Stimulated activated CD4-positive, alpha-beta T cell treated with anti-CD3 and anti-CD28 coated beads, TNF-alpha, amount 100 ng/mL, for 1 hour (primary cell): Measurements from ENCODE around the gene ARHGAP22.

Experiments used
- DNase-seq, 3 donors: peaks; one replicate each; pipeline ENCODE4 v3.0.0-alpha.2; 2020; ENCODE audit warnings: low read depth in 3 of 3, low spot score in 1 of 3

The ARHGAP22 gene

DNA sequence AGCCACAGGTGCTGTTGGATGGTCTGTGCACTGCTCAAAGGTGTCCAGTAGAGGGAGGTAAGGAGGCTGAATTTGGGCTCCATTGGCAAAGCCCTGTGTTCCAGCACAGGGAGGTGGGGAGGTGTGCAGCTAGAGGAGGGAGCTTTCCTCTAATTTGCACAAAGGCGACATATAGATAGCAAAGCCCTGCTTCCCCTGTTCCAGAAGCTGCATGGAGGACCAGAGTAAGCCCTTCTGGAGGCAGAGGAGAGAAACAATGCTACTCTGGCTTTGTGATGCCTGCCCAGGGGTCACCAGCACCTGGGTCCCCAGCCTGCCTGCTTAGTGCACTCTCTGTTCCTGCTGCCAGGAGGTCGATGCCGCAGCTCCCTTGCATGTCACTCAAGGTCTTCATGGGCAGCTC lies 3.4 kb upstream of the ARHGAP22 start:
- no peak for DNase-seq

DNA sequence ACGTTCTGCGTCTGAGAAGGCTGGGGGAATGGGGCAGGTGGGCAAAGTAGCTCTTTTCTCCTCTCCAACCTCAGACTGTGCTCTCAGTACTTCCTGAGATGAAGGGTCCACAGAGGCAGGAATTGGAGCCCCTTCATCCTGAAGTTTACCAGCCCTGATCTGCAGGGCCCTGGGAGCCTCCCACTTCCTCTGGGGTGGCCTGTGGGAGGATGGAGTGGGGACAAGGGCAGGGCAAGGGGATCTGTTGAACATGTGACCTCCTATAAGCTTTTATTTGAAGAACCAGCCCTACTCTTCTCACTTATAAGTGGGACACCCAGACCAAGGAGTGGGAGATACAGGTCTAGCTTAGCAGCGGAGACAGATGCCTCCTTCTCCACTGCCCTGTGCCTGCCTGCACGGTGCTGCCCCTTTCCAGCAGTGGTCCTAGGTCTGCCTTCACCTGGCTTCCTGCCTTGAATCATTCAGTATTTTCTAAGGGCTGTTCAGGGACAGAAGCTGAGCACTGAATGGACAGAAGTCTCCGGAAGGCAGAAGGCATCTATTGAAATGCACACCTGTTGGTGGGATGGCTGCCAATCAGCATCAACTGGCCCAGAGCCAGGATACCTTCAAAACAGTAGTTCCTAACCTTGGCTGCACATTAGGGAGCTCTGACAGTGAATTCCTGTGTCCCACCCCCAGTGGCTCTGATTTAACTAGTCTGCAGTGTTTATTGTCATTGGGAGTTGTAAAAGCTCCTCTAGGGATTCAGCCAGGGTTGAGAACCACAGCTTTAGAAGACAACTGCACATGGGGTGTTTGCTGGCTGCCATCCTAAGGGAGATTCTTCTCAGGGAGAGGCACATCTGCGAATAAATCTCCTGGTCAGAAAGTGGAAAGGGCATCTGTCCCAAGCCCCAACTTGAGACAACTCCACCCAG lies 2.7 kb upstream of the ARHGAP22 start:
- no peak for DNase-seq

GRCh38 chr10:48606530-48607355 lies 1.9 kb upstream of the ARHGAP22 start:
- no peak for DNase-seq

GRCh38 chr10:48605786-48606529 lies 1.1 kb upstream of the ARHGAP22 start:
- DNase-seq, result no peak

GRCh38 chr10:48604039-48604990 lies 558 bp downstream of the ARHGAP22 start:
- DNase-seq, result no peak

- DNase-seq, result no peak
Measured at GRCh38 chr10:48603421-48604038, 1.3 kb downstream of the ARHGAP22 start.

DNA sequence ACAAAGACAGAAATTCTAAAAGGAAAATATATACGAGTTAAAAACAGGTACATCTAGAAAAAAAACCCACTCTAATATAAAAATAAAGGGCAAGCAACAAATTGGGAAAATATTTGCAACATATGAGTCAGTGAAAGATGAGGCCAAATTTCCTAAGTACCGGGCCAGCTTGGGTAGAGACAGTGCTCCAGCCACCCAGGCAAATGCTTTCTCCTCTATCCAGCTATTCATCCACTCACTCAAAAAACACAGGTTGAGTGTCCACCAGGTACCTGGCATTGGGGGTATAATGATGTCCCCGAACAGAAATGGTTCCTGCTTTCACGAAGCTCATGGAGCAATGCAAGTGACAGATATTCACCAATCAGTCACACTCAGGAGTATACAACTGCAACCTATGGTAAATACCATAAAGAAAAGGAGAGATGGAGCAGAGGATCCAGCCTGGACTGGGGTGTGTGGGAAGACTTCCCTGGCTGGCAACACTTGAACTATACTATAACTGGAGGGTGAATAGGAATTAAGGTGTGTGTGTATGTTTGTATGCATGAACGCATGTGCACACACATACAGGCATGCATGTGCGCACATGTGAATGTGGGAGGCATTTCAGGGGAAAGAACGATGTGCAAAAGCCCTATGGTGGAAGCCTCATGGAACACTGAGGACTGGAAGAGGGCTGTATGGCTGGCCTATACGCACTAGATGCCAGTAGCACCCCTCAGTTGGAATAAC lies 2.3 kb downstream of the ARHGAP22 start:
- DNase-seq, result no peak

- no peak for DNase-seq
Measured at GRCh38 chr10:48601789-48602188, 3.1 kb downstream of the ARHGAP22 start.

GRCh38 chr10:48600645-48601505 lies 4.0 kb downstream of the ARHGAP22 start:
- DNase-seq, result no peak

GRCh38 chr10:48599830-48600134 lies 5.1 kb downstream of the ARHGAP22 start:
- DNase-seq, result no peak

GRCh38 chr10:48598936-48599829 lies 5.7 kb downstream of the ARHGAP22 start:
- DNase-seq, result no peak

- no peak for DNase-seq
Measured at GRCh38 chr10:48598243-48598935, 6.5 kb downstream of the ARHGAP22 start.

DNA sequence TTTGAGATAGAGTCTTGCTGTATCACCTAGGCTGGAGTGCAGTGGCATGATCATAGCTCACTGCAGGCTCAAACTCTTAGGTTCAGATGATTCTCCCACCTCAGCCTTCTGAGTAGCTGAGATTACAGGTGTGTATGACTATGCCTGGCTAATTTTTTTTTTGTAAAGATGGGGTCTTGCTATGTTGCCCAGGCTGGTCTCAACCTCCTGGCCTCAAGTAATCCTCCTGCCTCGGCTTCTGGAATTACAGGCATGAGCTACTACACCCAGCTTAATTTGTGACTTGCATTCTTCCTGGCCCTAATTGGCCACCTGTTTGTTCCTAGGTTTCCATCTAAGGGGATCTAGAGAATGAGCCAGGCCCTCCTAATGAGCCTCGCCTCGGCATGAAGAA lies 9.3 kb downstream of the ARHGAP22 start:
- no peak for DNase-seq

DNA sequence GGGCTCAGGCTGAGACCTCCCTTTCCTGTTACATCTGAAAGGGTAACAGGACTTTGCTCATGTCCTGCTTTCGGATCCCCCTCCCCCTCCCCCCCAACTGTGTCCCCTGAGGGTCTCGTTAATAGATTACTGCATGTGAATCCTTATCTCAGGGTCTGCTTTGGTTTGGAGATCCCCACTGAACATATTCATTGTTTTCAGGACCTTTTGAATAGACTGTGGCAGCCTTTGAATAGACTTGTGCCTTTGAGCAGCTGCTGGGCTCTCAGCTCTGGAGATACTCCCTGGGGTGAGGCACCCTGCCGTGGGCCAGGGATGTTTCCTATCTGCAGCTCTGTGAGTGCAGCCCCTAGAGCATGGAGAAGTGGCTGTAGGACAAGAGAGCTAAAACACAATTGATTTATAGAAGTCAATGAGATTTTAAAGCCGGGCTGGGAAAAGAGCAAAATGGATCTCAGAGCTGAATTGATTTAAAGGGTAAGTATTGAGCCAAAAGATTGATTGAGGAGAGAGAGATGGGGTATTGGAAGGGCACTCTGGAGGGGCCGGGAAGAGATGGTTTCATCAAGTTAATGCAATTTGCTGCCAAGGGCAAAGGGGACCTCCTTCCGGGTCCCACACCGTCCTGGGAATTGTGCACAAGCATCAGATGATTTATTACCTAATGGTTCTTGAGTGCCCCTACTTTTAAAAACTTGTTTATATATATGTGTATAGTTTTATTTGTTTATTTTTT lies 9.9 kb downstream of the ARHGAP22 start:
- DNase-seq, result no peak

DNA sequence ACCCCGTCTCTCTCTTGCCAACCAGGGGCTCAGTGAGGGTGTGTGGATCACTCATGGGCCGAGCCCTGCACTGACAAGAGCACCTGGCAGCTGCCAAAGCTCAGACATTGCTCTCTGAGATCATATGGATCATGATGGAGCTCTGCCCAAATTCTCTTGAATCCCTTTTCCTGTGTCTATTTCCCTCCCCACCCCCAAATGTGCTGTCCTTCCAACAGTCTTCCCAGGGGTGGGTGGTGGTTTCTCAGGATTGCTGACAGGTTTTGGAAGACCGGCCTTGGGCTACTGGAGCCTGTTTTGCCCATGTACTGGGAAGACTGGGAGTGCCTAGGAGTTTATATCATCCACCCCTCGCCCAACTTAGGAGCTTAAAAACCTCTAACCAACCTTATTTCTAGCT lies 10.5 kb downstream of the ARHGAP22 start:
- DNase-seq, result no peak

DNA sequence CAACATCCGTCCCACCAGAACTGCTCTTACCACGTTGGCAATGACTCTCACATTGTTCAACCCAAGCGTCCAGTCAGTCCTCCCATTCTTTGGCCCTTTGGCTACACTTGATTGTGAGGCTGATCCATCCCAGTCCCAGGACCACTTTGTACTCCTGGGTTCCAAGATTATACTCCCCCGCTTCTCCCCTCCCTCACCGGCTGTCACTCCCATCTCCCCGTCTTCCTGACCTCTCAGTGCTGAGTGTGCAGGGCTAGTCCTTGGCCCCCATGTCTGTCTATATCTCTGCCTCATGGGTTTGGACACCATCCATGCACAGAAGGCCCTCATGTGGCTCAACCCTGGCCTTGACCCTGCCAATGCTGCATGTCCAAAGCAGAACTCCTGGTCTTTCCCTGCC lies 12.5 kb downstream of the ARHGAP22 start:
- no peak for DNase-seq
